Sigmoid colon (tissue), 7 donors: ENCODE data around the gene PTCHD1. TPM values are rescaled to one million over a fixed set of nuclear protein-coding genes. Genes with fewer than 3 reads are reported as not detected.

Experiments
- DNase-seq: peaks from one replicate; pipeline ENCODE4 v3.0.0-alpha.2; 2019
- H3K27ac ChIP-seq, 4 donors: fragments of 200-600 bp; sonication (generic); one replicate each; pipeline ENCODE4 v1.5.1; 2016 to 2019; ENCODE audit warnings: mild to moderate bottlenecking in 1 of 4
- H3K27me3 ChIP-seq, 3 donors: fragments of 200-600 bp; sonication (generic); one replicate each; pipeline ENCODE4 v1.5.1; 2019; ENCODE audit warnings: mild to moderate bottlenecking in 1 of 3
- H3K36me3 ChIP-seq, 4 donors: fragments of 200-600 bp; sonication (generic); one replicate each; pipeline ENCODE4 v1.5.1; 2016 to 2019
- H3K4me1 ChIP-seq, 4 donors: fragments of 200-600 bp; sonication (generic); one replicate each; pipeline ENCODE4 v1.5.1; 2017 to 2019
- H3K4me3 ChIP-seq, 4 donors: fragments of 200-600 bp; sonication (generic); one replicate each; pipeline ENCODE4 v1.5.1; 2017 to 2019; ENCODE audit warnings: mild to moderate bottlenecking in 2 of 4, moderate library complexity in 1 of 4
- H3K9me3 ChIP-seq, 4 donors: fragments of 200-600 bp in 3 of 4; sonication (generic) in 3 of 4; one replicate each; pipeline versions ENCODE4 v1.5.1 to v1.6.1; 2013 to 2019
- CTCF ChIP-seq, 4 experiments: fragments of 450-650 bp in 3 of 4; fragments of 200-600 bp in 1 of 4; IDR thresholded peaks; one replicate each; pipeline ENCODE4 v1.5.1; 2016 to 2019; ENCODE audit warnings: antibody characterized with exemption in 4 of 4, mild to moderate bottlenecking in 3 of 4, moderate library complexity in 2 of 4
- EP300 ChIP-seq, 4 donors: sonication (generic); formaldehyde crosslinking; IDR thresholded peaks; one replicate each; pipeline ENCODE4 v1.6.1; 2017; ENCODE audit warnings: antibody characterized with exemption in 4 of 4
- POLR2A ChIP-seq, 2 donors: fragments of 450-650 bp; IDR thresholded peaks; one replicate each; pipeline ENCODE4 v1.6.1; 2016; ENCODE audit warnings: antibody characterized with exemption in 2 of 2, mild to moderate bottlenecking in 2 of 2, moderate library complexity in 2 of 2
- POLR2AphosphoS5 ChIP-seq, 4 donors: sonication (generic); formaldehyde crosslinking; IDR thresholded peaks; one replicate each; pipeline ENCODE4 v1.6.1; 2017; ENCODE audit warnings: antibody characterized with exemption in 4 of 4
- WGBS, 2 donors: extraction: QIAGEN DNeasy Blood & Tissue Kit; methylation state at CpG; one replicate each; pipeline ENCODE4 v1.1.7; 2013; 5-methylcytosine and 5-hydroxymethylcytosine counted together
- intact Hi-C: fragments of 100-400 bp; cut with DNase I; formaldehyde crosslinking; loops from one replicate; pipeline ENCODE4 v1.15.1; 2023
- polyA plus RNA-seq, 3 donors: library from polyadenylated mRNA; stranded (reverse); fragments of 200-250 nt; gene quantifications; one replicate each; pipeline ENCODE4 v1.2.3, GENCODE V29; 2013
- total RNA-seq, 4 donors: library from RNA; depleted of rRNA; stranded (reverse); fragments of >200 nt; gene quantifications; one replicate each; pipeline ENCODE4 v1.1.0, GENCODE V29; 2016
- donor health status: healthy with polysubstance abuse.
- donor health status: Bipolar disorder and iron deficiency.
- donor health status: healthy.

Gene PTCHD1
- total and polyA plus RNA-seq, 7 donors, result under 0.01 to 31.6 (median 21.0) TPM; not detected in 1

- 61 to 95% methylated on average over 4 of the region's 4 CpGs for whole genome bisulfite sequencing, 2 donors
- Histone ChIP-seq H3K9me3 (no peaks in the 10 kb centered on the region), H3K4me3 (no peak overlapping the region), H3K27ac (no peak overlapping the region), H3K27me3 (no peaks in the 10 kb centered on the region), H3K4me1 (no peaks in the 10 kb centered on the region), H3K36me3 (no peaks in the 10 kb centered on the region)
- intact Hi-C loops, result no loop called here
- no peak for DNase-seq
- no peak for TF ChIP-seq POLR2AphosphoS5 (IDR thresholded peaks at IDR 0.05)
- no peak for TF ChIP-seq EP300 (IDR thresholded peaks at IDR 0.05)
- no peak for TF ChIP-seq POLR2A (IDR thresholded peaks at IDR 0.05)
Measured at GRCh38 chrX:23304881-23305280, 29.8 kb upstream of the PTCHD1 start.

- Histone ChIP-seq H3K27me3 (no peaks in the 10 kb centered on the region), H3K4me3 (no peak overlapping the region), H3K36me3 (no peaks in the 10 kb centered on the region), H3K4me1 (no peaks in the 10 kb centered on the region), H3K27ac (no peak overlapping the region), H3K9me3 (no peaks in the 10 kb centered on the region)
- no peak for DNase-seq
- no peak for TF ChIP-seq EP300 (IDR thresholded peaks at IDR 0.05)
- TF ChIP-seq CTCF (IDR thresholded peaks at IDR 0.05), result no peak
- TF ChIP-seq POLR2A (IDR thresholded peaks at IDR 0.05), result no peak
- no peak for TF ChIP-seq POLR2AphosphoS5 (IDR thresholded peaks at IDR 0.05)
- intact Hi-C loops, result no loop called here
- WGBS, 2 donors, result 91 to 92% methylated on average over 8 of the region's 8 CpGs
Measured at GRCh38 chrX:23311731-23312130, 22.9 kb upstream of the PTCHD1 start.

GRCh38 chrX:23312136-23312535 lies 22.5 kb upstream of the PTCHD1 start:
- 93 to 94% methylated on average over 3 of the region's 3 CpGs for WGBS, 2 donors

GRCh38 chrX:23317799-23318724 lies 16.6 kb upstream of the PTCHD1 start:
- no peak for DNase-seq
- Histone ChIP-seq H3K36me3 (no peaks in the 10 kb centered on the region), H3K4me1 (no peaks in the 10 kb centered on the region), H3K27ac (peak overlapping the region in 1 of 4 donors; percentile 12), H3K4me3 (no peak overlapping the region), H3K27me3 (no peaks in the 10 kb centered on the region), H3K9me3 (no peaks in the 10 kb centered on the region)
- TF ChIP-seq POLR2AphosphoS5 (IDR thresholded peaks at IDR 0.05) (no peak), EP300 (IDR thresholded peaks at IDR 0.05) (no peak), CTCF (IDR thresholded peaks at IDR 0.05) (peak; percentile 23 to 56 (median 44)), POLR2A (IDR thresholded peaks at IDR 0.05) (no peak)
- intact Hi-C loops, result no loop called here
- WGBS, 2 donors, result 59 to 64% methylated on average over 11 of the region's 11 CpGs

More at GRCh38 chrX:23312136-23312535, 22.5 kb upstream of the PTCHD1 start:
- H3K36me3 ChIP-seq, result no peaks in the 10 kb centered on the region
- no peak overlapping the region for H3K27ac ChIP-seq
- H3K9me3 ChIP-seq, result no peaks in the 10 kb centered on the region
- H3K4me1 ChIP-seq, result no peaks in the 10 kb centered on the region
- DNase-seq, result no peak
- intact Hi-C loops, result no loop called here
- no peaks in the 10 kb centered on the region for H3K27me3 ChIP-seq
- TF ChIP-seq POLR2A (IDR thresholded peaks at IDR 0.05) (no peak), POLR2AphosphoS5 (IDR thresholded peaks at IDR 0.05) (no peak)
- no peak overlapping the region for H3K4me3 ChIP-seq

GRCh38 chrX:23327104-23327503 lies 7.5 kb upstream of the PTCHD1 start:
- Histone ChIP-seq H3K27ac (no peak overlapping the region), H3K4me1 (no peaks in the 10 kb centered on the region), H3K27me3 (no peaks in the 10 kb centered on the region), H3K9me3 (no peaks in the 10 kb centered on the region), H3K36me3 (no peaks in the 10 kb centered on the region), H3K4me3 (no peak overlapping the region)
- TF ChIP-seq POLR2A (IDR thresholded peaks at IDR 0.05) (no peak), EP300 (IDR thresholded peaks at IDR 0.05) (no peak), POLR2AphosphoS5 (IDR thresholded peaks at IDR 0.05) (no peak), CTCF (IDR thresholded peaks at IDR 0.05) (no peak)
- intact Hi-C loops, result loop anchor here (10.0 kb wide), 1 partner anchor 1342 kb away; no protein-coding TSS in a partner anchor
- DNase-seq, result no peak
- whole genome bisulfite sequencing, 2 donors, result 56 to 76% methylated on average over 2 of the region's 2 CpGs
